Skeletal muscle tissue (tissue), 4 donors: Measurements from ENCODE around the gene SMPD2. TPM values are rescaled to one million over a fixed set of nuclear protein-coding genes. Genes with fewer than 3 reads are reported as not detected.

Experiments used
- H3K27ac ChIP-seq: one replicate; pipeline ENCODE4 v1.7.0; 2013; ENCODE audit warnings: mild to moderate bottlenecking, low read depth, low read length, inconsistent platforms
- H3K27me3 ChIP-seq, 3 donors: one replicate each; pipeline ENCODE4 v1.7.0; 2013; ENCODE audit warnings: low read length in 3 of 3; ENCODE audit not compliant: control insufficient read depth in 3 of 3, insufficient read depth in 3 of 3
- H3K36me3 ChIP-seq, 3 donors: one replicate each; pipeline ENCODE4 v1.7.0; 2013; ENCODE audit warnings: low read length in 3 of 3; ENCODE audit not compliant: control insufficient read depth in 3 of 3, insufficient read depth in 3 of 3
- H3K4me1 ChIP-seq, 3 donors: one replicate each; pipeline ENCODE4 v1.7.0; 2013; ENCODE audit warnings: low read length in 3 of 3, mild to moderate bottlenecking in 3 of 3; ENCODE audit not compliant: control insufficient read depth in 3 of 3, insufficient read depth in 3 of 3
- H3K4me3 ChIP-seq, 3 donors: one replicate each; pipeline ENCODE4 v1.7.0; 2013; ENCODE audit warnings: low read length in 3 of 3
- H3K9ac ChIP-seq, 3 donors: one replicate each; pipeline ENCODE4 v1.7.0; 2013; ENCODE audit warnings: low read length in 3 of 3, mild to moderate bottlenecking in 3 of 3, moderate library complexity in 2 of 3, low read depth in 1 of 3
- H3K9me3 ChIP-seq, 3 donors: one replicate each; pipeline ENCODE4 v1.7.0; 2013; ENCODE audit warnings: low read length in 3 of 3; ENCODE audit not compliant: control insufficient read depth in 3 of 3
- total RNA-seq: library from RNA; depleted of rRNA; stranded (reverse); fragments of >200 nt; gene quantifications from one replicate; pipeline ENCODE4 v1.2.3, GENCODE V29; 2014
- donor health status: Osteomylitis.

SMPD2 gene
- total RNA-seq, 1 donor from 2014 or later = 8.4 TPM

DNA sequence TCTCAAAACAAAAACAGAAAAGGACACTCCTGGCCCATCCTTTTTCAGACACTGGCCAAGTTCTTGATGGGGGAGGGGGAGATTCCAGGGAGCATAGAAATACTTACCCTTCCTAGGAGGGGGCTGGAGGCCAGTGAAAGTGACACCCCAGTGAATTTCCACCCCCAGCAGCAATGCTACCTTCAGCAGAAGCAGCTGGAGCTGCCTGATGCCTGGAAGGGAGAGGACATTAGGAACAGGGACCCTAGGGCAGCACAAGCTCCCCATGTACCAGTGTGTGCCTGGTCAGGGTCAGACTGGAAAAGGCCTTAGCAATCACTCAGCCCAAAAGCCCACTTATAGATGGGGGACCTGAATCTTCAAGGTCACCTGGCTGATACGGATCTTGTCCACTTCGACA, 12.6 kb downstream of the SMPD2 start:
- Histone ChIP-seq H3K4me3 (no peak overlapping the region), H3K9me3 (no peaks in the 10 kb centered on the region), H3K27ac (no peak overlapping the region), H3K9ac (no peak overlapping the region), H3K27me3 (no peaks in the 10 kb centered on the region), H3K4me1 (peaks cover 26 to 37% (median 29%) of the 10 kb centered on the region in 3 donors), H3K36me3 (peaks cover 0 to 6% (median 4%) of the 10 kb centered on the region in 3 donors)

DNA sequence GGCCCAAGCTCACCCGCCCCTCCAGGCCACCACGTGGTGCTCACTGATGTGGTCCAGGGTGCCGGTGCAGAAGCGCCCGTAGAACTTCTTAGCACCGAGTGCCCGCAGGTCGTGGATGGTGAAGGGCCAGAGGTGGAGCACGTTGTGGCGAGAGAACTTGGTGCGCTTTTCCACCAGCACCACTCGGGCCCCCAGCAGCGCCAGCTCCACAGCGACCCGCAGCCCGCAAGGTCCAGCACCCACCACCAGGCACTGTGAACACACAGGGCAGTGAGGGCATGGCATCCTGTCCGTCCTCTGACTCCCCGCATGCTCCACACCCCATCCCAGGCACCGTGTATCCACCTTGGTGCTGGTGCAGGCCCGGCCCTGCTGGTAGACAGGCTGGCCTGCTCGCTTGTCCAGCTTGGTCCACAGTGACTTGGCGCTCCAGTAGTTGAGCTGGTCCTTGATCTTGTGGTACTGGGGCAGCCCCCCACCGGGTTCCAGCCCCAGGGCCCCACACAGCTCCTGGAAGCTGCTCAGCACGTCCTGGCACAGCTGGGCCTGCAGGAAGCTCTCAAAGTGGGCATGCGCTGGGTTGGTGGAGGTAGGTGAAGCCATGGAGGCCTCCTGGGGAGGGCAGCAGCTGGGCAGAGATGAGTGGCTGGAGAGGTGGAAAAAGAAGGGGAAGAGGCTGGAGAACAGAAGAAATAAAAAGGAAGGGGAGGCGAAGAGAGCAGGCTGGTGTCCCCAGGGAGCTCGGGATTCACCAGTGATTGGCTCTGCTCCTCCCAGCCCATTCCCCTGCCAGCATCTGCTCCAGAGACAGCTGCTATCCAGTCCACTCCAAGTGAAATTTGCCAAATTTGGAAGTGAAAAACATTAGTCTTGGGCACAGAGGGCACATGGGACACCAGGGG, 13.3 kb downstream of the SMPD2 start:
- no peaks in the 10 kb centered on the region for H3K9me3 ChIP-seq
- H3K9ac ChIP-seq = peak overlapping the region; percentile 1 to 45 (median 10)
- peaks cover 26 to 44% (median 29%) of the 10 kb centered on the region in 3 donors for H3K4me1 ChIP-seq
- no peak overlapping the region for H3K27ac ChIP-seq
- H3K27me3 ChIP-seq = no peaks in the 10 kb centered on the region
- peak overlapping the region; percentile 12 to 65 (median 64) for H3K4me3 ChIP-seq
- H3K36me3 ChIP-seq = peaks cover 0 to 6% (median 4%) of the 10 kb centered on the region in 3 donors

DNA sequence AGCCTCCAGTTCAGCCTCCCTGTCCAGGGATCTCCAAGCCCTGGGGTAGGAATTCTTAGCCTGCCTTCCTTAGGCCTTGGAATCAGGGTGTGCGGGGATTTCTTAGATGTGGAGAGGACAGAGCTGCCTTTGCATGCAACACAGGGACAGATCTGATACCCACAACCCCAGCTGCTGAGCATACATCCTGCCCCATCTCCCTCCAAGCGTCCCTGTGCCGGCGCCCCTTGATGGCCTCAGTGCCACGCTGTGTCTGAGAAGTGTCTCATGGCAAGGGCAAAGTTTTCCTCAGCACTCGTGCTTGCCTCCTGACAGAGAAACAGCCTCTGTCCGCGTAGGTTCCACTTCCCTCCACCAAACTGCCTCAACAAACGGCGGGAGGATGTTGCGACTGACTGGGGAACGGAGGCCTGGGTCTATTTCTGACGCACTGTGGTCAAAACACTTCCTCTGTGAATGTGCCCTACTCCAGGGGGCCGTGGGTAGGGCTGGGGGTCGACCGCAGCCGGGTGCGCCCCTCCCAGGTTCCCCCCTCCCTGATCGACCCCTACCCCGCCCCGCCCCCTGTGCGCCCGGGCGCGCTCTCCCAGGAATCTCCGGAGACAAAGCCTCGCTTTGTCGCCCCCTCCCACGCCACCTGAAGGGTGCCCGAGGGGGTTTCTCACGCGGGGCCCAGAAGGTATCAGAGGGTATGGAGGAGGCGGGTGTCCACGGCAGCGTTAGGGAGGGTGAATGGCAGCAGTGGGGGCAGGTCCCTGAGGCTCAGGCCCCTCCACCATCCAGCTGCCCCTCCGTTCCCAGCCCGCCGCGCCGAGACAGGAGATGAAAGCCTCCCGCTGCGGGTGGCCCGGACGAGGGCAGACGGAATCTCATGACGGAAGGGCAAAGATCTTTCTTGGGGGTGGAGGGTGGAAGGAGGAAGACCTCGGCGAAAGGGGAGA, 14.2 kb downstream of the SMPD2 start:
- H3K27me3 ChIP-seq = no peaks in the 10 kb centered on the region
- no peaks in the 10 kb centered on the region for H3K9me3 ChIP-seq
- H3K9ac ChIP-seq = peak overlapping the region; percentile 67 to 82 (median 77)
- H3K36me3 ChIP-seq = peaks cover 0 to 6% (median 4%) of the 10 kb centered on the region in 3 donors
- peak overlapping the region; percentile 60 for H3K27ac ChIP-seq
- H3K4me1 ChIP-seq = peaks cover 26 to 45% (median 29%) of the 10 kb centered on the region in 3 donors
- peak overlapping the region; percentile 81 to 92 (median 86) for H3K4me3 ChIP-seq

DNA sequence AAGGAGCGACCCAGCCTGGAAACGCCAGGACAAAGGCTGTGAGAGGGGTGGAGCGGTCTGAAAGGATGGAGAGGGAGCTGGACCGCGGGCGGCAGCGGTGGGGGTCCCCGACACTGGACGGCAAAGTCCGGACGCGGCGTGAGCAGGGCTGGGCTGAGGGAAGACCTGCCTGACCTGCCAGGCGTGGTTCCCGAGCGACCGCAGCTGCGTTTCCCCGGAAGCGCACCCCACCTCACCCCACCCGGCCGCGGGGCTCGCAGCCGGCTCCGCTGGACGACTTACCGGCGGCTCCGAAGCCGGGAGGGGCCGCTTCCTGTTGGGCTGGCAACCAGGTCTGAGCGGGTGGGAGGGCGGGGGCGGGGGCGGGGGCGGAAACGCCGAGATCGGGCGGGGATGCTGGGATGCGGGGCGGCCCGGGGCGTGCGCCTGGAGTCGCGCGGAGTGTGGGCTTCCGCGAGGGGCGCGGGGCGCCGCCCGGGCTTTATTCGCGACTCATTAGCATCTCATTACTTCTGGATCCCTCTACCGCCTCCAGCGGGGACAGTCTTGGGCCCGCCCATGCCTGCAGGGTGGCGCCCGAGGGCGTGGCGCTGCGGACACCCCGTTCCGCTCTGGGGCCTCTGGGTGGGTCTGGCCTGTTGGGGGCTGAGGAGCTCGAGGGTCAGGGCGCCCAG, 15.1 kb downstream of the SMPD2 start, which contains the start of gene MICAL1:
Gene MICAL1 (minus strand): TSS at position 336 of the 674 bp plus-strand sequence. CDS start 1,576 bp downstream, outside the sequence.
- Histone ChIP-seq H3K9me3 (no peaks in the 10 kb centered on the region), H3K4me1 (peaks cover 26 to 45% (median 29%) of the 10 kb centered on the region in 3 donors), H3K27me3 (no peaks in the 10 kb centered on the region), H3K27ac (peak within 1 kb of the TSS; percentile 63), H3K9ac (peak within 1 kb of the TSS; percentile 75 to 82 (median 77)), H3K36me3 (peaks cover 0 to 6% (median 4%) of the 10 kb centered on the region in 3 donors), H3K4me3 (peak within 1 kb of the TSS; percentile 81 to 92 (median 86))

DNA sequence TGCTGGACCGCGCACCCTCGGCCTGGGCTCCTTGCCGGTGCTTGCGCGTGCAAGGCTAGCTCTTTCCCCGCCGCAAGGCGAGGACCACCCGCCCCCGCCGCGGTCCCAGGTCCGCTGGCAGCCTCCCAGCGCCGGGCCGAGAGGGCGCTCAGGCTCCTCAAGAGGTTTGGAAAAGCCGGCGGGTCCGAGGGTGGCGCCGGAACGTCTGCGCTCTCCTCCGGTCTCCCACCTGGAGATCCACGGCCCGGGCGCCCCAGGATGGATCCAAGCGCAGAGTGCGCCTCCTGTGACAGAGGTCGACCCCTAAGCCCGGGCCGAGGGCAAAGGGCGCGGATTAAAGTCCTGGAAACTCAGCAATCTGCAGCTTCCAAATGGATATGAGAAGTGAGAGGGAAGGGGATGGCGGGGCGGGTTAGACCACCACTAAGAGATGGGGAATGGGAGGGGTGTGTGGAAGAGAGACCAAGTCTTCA, 15.6 kb downstream of the SMPD2 start:
- H3K4me1 ChIP-seq = peaks cover 26 to 45% (median 29%) of the 10 kb centered on the region in 3 donors

DNA sequence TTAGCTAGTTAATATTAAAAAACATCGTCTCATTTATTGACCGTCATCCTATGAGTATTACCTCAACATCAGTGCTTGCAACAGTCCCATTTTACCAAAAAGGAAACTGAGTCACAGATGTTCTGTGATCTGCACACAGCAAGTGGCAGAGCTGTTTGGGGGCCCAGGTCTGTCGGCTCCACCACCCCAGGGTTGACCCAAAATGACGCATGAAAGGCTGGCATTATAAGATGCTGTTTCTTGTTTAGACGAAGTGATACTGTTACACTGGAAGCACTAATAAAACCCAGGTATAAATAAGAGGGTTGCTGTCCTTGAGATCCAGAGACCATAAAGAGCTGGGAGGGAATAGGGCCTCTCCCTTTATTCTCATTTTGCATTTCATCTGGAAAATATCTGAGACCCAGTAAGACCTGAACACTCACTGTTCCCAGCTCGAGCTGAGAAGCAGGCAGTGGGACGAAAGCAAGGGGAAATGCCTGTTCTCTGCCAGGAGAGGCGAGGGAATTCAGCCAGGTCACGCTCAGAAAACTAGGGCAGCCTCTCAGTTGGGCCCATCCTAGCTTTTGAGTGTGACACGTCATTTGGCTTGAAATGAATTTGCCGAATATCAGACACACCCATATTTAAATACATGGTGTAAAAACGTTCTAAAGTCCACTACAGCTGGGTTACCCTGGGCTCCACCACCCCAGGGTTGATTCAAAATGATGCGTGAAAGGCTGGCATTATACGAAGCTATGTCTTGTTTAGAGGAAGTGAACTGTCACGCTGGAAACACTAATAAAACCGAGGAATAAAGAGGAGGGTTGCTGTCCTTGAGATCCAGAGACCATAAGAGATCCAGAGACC, 16.4 kb downstream of the SMPD2 start:
- H3K27me3 ChIP-seq = no peaks in the 10 kb centered on the region
- H3K4me3 ChIP-seq = peak overlapping the region; percentile 71 to 92 (median 86)
- H3K4me1 ChIP-seq = peaks cover 26 to 45% (median 29%) of the 10 kb centered on the region in 3 donors
- no peaks in the 10 kb centered on the region for H3K9me3 ChIP-seq
- peak overlapping the region; percentile 63 for H3K27ac ChIP-seq
- peak overlapping the region in 2 of 3 donors; percentile 75 to 78 for H3K9ac ChIP-seq
- H3K36me3 ChIP-seq = peaks cover 0 to 5% (median 2%) of the 10 kb centered on the region in 3 donors

More for the DNA sequence above, 15.6 kb downstream of the SMPD2 start:
- Histone ChIP-seq H3K27me3 (no peaks in the 10 kb centered on the region), H3K9me3 (no peaks in the 10 kb centered on the region), H3K4me3 (peak overlapping the region; percentile 71 to 92 (median 86)), H3K9ac (peak overlapping the region; percentile 61 to 78 (median 75)), H3K27ac (peak overlapping the region; percentile 63), H3K36me3 (peaks cover 0 to 6% (median 4%) of the 10 kb centered on the region in 3 donors)

DNA sequence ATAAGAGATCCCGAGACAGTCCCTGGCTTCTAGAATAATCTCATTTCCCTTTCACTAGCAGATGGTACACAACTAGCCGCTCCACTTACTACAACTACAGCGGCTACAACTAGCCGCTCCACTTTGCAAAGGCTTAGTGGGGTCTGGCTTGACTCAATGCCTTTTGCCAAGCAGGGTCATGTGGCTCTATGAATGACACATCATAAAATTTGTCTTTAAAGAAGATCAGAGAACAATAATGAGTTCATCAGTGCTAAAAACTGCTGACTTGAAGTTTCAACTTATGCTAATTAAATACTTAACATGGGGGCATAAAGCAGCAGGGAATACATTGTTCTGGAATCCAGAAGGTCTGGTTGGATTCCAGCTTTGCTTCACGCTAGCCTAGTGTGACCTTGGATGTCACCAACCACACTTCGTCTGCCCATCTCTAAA, 17.1 kb downstream of the SMPD2 start:
- Histone ChIP-seq H3K4me3 (peak overlapping the region in 2 of 3 donors; percentile 19 to 92), H3K27ac (peak overlapping the region; percentile 63), H3K9ac (no peak overlapping the region), H3K4me1 (peaks cover 26 to 45% (median 29%) of the 10 kb centered on the region in 3 donors), H3K36me3 (peaks cover 0 to 4% (median 2%) of the 10 kb centered on the region in 3 donors), H3K27me3 (no peaks in the 10 kb centered on the region), H3K9me3 (no peaks in the 10 kb centered on the region)

DNA sequence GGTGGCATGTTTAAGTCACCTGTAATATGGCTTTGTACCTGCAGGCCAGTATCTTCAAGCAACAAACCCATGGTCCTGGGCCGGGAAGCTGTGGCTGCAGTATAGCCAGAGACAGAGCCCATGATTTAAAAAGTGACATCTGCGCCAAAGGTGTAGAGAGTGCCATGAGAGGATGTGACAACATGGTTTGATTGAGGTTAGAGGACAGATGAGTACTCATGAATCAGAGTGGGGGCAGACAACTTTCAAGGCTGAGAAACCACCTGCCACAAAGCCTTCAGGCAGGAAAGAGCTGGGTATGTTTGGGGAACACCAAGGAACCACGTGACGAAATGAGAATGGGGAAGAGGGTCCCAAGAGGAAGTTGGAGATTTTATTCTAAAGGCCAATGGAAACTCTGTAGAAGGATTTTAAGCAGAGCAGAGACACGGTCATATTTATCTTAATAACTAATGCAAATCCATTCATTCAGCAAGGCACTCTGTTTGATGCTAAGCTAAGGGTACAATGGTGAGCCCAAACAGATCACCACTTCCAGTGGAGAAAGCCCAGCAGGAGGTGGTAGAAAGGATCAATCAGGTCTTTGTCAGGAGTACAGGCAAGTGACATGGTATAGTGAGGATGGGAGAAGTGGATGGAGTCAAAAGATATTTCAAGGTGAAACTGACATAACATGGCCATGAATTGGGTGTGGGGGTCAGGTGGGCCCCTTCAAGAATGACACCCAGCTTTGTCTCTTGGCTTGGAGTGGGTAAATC, 18.4 kb downstream of the SMPD2 start:
- Histone ChIP-seq H3K9me3 (no peaks in the 10 kb centered on the region), H3K27me3 (no peaks in the 10 kb centered on the region), H3K4me1 (peaks cover 21 to 39% (median 27%) of the 10 kb centered on the region in 3 donors), H3K9ac (no peak overlapping the region), H3K36me3 (peaks cover 0 to 5% (median 4%) of the 10 kb centered on the region in 3 donors), H3K27ac (no peak overlapping the region), H3K4me3 (no peak overlapping the region)
